Activated CD8-positive, alpha-beta memory T cell treated with anti-CD3 and anti-CD28 coated beads, Interleukin-2, amount 50 U/mL, for 24 hours (primary cell): ENCODE measurements around the gene BTF3L4.
"Not testable (repeated sequence)": the region's sequence is repeated elsewhere in the genome, so short reads cannot be mapped to it uniquely, and the experiment has no call there.

Experiments used
- DNase-seq: peaks from one replicate; pipeline ENCODE4 v3.0.0-alpha.2; 2020; ENCODE audit errors: extremely low read depth

The BTF3L4 gene

GRCh38 chr1:52056163-52056936, at the start of gene BTF3L4:
Gene BTF3L4, plus strand, starts transcription at chr1:52056295. Its CDS starts 3,553 bp downstream, at chr1:52059848.
- DNase-seq: peak; percentile 85

GRCh38 chr1:52007215-52008002, 48.7 kb upstream of the BTF3L4 start:
- no peak for DNase-seq

GRCh38 chr1:52008071-52008809, 47.9 kb upstream of the BTF3L4 start:
- DNase-seq: no peak

- no peak for DNase-seq
Observed at GRCh38 chr1:52022133-52022532, 34.0 kb upstream of the BTF3L4 start.

GRCh38 chr1:52026278-52026677, 29.8 kb upstream of the BTF3L4 start:
- no peak for DNase-seq

DNA sequence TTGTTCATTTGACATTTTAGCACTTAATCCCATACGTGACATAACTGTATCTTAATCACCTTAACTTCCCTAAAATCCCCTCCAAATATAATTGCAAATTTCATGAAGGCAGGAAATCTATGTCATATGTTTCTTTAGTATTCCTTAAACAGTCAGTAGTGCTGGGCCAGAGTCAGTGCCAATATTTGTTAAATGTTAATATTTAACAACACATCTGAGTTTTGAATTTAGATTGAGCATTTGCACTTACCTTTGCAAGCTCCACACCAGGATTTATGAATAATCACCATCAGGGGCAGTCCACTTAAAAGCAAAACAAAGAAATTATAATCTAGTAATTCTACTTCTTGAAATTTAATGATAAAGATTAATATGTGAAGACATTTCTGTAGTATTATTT, 27.8 kb upstream of the BTF3L4 start:
- no peak for DNase-seq

- not testable (repeated sequence) for DNase-seq
Observed at GRCh38 chr1:52028839-52029238, 27.3 kb upstream of the BTF3L4 start.

GRCh38 chr1:52032124-52032784, 23.8 kb upstream of the BTF3L4 start:
- DNase-seq: no peak

GRCh38 chr1:52032785-52033131, 23.3 kb upstream of the BTF3L4 start:
- no peak for DNase-seq

DNA sequence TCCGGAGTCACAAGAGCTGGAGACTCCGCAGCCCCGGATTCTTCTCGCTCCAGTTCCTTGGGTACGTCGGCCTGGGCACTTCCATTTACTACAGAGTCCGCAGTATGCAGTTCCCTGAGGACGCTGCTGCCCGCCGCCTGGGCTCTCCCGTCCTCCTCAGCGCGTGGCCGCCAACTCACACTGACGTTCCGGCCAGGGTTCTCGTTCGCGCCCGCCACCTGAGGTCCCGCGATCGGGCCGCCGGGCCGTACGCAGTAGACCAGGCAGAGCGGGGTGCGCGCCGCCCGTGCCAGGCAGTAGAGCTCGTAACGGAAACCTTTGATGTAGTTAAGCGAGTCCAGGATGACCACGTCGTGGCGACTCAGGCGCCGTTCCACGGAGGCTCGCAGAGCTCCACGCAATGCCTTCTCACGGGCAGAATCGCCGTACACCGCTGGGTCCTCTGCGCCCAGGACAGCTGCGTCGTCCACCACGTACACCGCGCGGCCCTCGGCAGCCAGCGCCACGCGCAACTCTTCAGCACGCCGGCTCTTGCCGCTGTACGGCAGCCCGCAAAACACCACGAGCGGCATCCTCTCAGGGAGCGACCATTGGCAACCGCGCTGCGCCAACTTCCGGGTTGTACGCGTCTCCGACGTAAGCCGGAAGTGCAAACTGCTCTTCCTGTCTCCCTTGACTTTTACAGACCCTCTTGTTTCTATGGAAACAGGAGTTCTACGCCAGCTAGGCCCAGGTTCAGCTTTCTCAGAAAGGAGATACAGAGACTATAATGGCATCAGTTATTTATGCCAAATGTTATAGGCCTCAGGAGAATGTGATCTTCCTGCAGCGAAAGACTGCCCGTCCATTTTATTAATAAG, 22.7 kb upstream of the BTF3L4 start, which contains the start of gene KTI12:
TSS of gene KTI12 (minus strand) at position 621 of the 860 bp plus-strand sequence. CDS start at position 572, 49 bp downstream.
- DNase-seq: peak; percentile 66

DNA sequence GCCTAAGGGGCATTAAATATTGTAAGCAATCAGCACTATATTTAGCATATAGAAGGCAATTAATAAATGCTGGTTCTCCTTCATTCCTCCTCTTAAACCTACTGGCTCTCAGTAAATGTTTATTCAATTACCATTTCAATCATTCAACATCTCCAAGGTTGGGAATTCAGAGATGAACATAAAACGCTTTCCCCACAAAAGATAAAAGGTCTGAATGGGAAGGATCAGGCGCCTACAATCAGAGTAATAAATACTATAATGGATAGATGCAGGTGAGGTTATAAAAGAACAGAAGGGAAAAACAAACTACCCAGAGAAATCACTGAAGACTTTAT, 22.1 kb upstream of the BTF3L4 start:
- no peak for DNase-seq

DNA sequence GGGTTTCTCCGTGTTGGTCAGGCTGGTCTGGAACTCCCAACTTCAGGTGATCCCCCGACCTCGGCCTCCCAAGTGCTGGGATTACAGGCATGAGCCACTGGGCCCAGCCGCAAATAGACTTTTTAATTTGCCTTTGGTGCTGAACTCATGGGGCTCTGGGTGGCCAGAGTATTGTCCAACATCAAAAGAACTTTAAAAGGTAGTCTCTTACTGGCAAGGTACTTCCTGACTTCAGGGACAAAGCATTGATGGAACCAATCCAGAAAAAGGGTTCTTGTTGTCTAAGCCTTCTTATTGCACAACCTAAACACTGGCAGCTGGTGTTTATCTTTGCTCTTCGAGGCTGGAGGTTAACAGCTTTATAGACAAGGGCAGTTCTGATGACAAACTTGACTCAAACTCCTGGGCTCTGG, 18.7 kb upstream of the BTF3L4 start:
- no peak for DNase-seq

DNA sequence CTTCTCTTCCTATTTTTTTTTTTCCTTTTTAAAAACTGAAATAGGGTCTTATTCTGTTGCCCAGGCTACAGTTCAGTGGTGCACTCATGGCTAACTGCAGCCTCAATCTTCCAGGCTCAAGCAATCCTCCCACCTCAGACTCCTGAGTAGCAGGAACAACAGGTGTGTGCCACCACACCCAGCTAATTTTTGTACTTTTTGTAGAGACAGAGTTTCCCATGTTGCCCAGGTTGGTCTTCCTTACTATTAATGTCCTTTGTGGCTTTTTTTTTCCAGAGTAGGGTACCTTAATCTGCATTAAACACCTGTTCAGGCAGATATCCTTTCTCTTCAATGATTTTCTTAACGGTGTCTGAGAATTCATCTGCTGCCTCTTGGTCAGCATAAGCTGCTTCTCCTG, 18.2 kb upstream of the BTF3L4 start:
- no peak for DNase-seq

DNA sequence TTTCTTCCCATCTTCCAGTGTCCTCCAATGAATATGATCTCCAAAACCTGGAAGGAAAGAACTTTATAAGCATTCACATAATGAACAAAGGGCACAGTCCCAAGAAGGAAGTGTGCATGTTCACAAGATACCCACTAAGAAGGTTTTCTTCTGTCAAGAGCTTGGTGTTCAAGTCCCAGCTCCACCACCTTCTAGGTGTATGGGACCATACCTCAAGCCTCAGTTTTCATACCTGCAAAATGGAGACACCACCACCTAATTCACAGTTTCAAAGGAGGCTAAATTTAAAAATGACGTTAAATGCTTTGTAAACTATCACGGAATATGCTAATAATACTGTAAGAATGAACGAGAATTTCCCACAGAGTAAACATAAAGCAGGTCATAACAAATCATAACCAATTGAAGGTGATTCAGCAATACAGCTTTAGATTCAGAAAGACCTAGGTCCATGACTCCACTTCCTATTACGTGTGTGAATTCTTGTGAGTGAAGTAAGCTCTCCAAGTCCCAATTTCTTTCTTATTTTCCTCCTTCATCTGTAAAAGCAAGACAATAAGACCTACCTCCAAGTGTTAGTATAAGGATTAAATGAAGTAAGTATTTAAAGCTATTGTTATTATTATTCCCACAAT, 14.4 kb upstream of the BTF3L4 start:
- DNase-seq: no peak

DNA sequence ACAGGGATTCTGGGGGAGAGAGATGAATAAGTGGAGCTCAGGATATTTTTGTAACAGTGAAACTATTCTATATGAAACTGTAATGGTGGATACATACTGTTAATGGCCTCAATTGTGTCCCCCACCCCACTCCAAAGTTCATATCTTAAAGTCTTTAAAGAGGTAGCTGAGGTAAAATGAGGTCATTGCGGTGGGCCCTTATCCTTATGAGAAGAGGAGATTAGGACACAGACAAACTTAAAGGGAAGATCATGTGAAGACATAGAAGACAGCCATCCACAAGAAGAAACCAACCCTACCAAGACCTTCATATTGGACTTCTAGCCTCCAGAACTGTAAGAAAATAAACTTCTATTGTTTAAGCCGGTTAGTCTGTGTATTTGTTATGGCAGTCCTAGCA, 10.9 kb upstream of the BTF3L4 start:
- DNase-seq: no peak

DNA sequence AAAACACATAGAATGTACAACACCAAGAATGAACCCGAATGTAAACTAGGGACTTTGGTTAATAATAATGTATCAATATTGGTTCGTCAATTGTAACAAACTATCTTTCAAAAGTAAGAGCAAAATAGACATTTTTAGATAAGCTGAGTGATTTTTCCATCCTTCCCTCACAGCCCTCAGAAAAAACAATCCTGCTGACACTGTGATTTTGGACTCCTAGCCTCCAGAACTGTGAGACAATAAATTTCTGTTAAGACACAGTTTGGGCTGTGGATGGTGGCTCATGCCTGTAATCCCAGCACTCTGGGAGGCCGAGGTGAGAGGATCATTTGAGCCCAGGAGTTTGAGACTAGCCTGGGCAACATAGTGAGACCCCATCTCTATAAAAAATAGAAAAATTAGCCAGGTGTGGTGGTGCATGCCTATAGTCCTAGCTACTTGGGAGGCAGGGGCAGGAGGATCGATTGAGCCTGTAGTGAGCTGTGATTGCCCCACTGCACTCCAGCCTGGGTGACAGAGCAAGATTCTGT, 10.4 kb upstream of the BTF3L4 start:
- DNase-seq: not testable (repeated sequence)

- not testable (repeated sequence) for DNase-seq
Observed at GRCh38 chr1:52049337-52049736, 6.8 kb upstream of the BTF3L4 start.

GRCh38 chr1:52053862-52054261, 2.2 kb upstream of the BTF3L4 start:
- no peak for DNase-seq

DNA sequence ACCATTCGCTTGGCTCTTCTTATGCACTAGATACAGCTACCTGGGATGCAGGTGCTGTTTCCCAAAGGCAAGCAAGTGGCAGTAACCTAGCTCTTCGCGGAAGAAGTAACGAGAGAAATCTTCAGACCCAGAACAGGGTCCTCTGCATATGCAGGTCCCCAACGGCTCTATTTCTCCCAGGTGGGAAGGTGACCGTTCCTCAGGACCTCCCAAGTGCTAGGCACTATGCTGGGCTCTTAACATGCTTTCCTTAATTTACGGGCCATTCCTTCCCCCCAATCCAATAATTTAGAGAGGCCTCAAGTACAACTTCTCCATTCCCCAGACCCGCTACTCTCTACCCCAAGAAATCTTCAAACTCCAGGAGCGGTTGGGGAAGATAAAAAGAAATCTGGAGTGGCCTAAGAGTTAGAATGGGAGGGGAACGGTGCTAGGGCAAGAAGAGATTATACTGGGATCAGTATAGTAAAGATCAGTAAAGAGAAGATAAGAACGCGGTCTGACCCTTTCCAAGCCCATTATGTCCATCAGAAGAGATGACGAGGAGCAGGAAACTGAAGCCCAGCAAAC, 1.5 kb upstream of the BTF3L4 start:
- no peak for DNase-seq
